GM12878 (cell line): ENCODE measurements around the gene CASR. TPM values are rescaled to one million over a fixed set of nuclear protein-coding genes. Genes with fewer than 3 reads are reported as not detected.

Source experiments
- CEBPB ChIP-seq, 2 experiments: fragments of 150-350 bp in 1 of 2; IDR thresholded peaks; 2 replicates each; pipeline ENCODE4 v1.6.1; 2012 to 2014; ENCODE audit warnings: low read depth in 2 of 2, low read length in 2 of 2, borderline replicate concordance in 1 of 2, inconsistent platforms in 1 of 2
- CHD2 ChIP-seq: IDR thresholded peaks from 2 replicates; pipeline ENCODE4 v1.6.1; 2011; ENCODE audit warnings: low read depth, low read length, improper control_type of control experiment, borderline replicate concordance
- CTCF ChIP-seq, 3 experiments: IDR thresholded peaks in 2 of 3; conservative IDR thresholded peaks in 1 of 3; 2 replicates each; pipeline ENCODE4 v1.5.1; 2011; ENCODE audit warnings: low read depth in 3 of 3, low read length in 3 of 3, mild to moderate bottlenecking in 3 of 3, control low read depth in 2 of 3, moderate library complexity in 2 of 3, inconsistent platforms in 1 of 3, mixed read lengths in 1 of 3; ENCODE audit not compliant: control insufficient read depth in 2 of 3, insufficient read depth in 1 of 3; ENCODE audit errors: extremely low read depth in 1 of 3
- E2F8 ChIP-seq: fragments of 450-650 bp; IDR thresholded peaks from 2 replicates; pipeline ENCODE4 v1.6.1; 2018; ENCODE audit warnings: mild to moderate bottlenecking, low read depth, moderate library complexity; ENCODE audit not compliant: partially characterized antibody
- EP300 ChIP-seq, 2 experiments: fragments of 150-350 bp in 1 of 2; IDR thresholded peaks; 2 replicates each; pipeline ENCODE4 v1.6.1; 2011 to 2012; ENCODE audit warnings: low read depth in 2 of 2, low read length in 2 of 2, borderline replicate concordance in 1 of 2, improper control_type of control experiment in 1 of 2, inconsistent platforms in 1 of 2; ENCODE audit not compliant: control insufficient read depth in 1 of 2
- FOS ChIP-seq: IDR thresholded peaks from 3 replicates; pipeline ENCODE4 v1.6.1; 2011; ENCODE audit warnings: borderline replicate concordance; ENCODE audit not compliant: insufficient read length; ENCODE audit errors: extremely low read depth
- HDGF ChIP-seq: fragments of 450-650 bp; IDR thresholded peaks from 2 replicates; pipeline ENCODE4 v1.6.1; 2016; ENCODE audit warnings: antibody characterized with exemption
- HSF1 ChIP-seq: fragments of 150-350 bp; IDR thresholded peaks from 2 replicates; pipeline ENCODE4 v1.6.1; 2014; ENCODE audit warnings: mild to moderate bottlenecking, low read depth, low read length
- IKZF1 ChIP-seq: fragments of 450-650 bp; conservative IDR thresholded peaks from 2 replicates; pipeline ENCODE4 v1.6.1; 2017; ENCODE audit warnings: antibody characterized with exemption, mild to moderate bottlenecking
- IRF5 ChIP-seq: fragments of 450-650 bp; IDR thresholded peaks from 2 replicates; pipeline ENCODE4 v1.6.1; 2017; ENCODE audit warnings: borderline replicate concordance
- KAT2A ChIP-seq: conservative IDR thresholded peaks from 2 replicates; pipeline ENCODE4 v1.6.1; 2011; ENCODE audit warnings: low read depth, low read length; ENCODE audit not compliant: control insufficient read depth
- MEF2A ChIP-seq: IDR thresholded peaks from 2 replicates; pipeline ENCODE4 v1.6.1; 2011; ENCODE audit warnings: low read depth, mild to moderate bottlenecking, low read length, moderate library complexity; ENCODE audit not compliant: insufficient read depth
- MEF2B ChIP-seq: fragments of 450-650 bp; IDR thresholded peaks from 2 replicates; pipeline ENCODE4 v1.6.1; 2018; ENCODE audit warnings: mild to moderate bottlenecking, moderate library complexity; ENCODE audit not compliant: partially characterized antibody, poor library complexity, severe bottlenecking
- NFYB ChIP-seq: IDR thresholded peaks from 2 replicates; pipeline ENCODE4 v1.6.1; 2011; ENCODE audit warnings: low read depth, mild to moderate bottlenecking, low read length, improper control_type of control experiment, moderate library complexity; ENCODE audit not compliant: insufficient read depth
- NKRF ChIP-seq: fragments of 450-650 bp; conservative IDR thresholded peaks from 2 replicates; pipeline ENCODE4 v1.6.1; 2017; ENCODE audit warnings: mild to moderate bottlenecking, moderate library complexity
- NR2C1 ChIP-seq: fragments of 450-650 bp; IDR thresholded peaks from 2 replicates; pipeline ENCODE4 v1.6.1; 2017; ENCODE audit warnings: antibody characterized with exemption, mild to moderate bottlenecking, moderate library complexity
- POLR2AphosphoS5 ChIP-seq: IDR thresholded peaks from 2 replicates; pipeline ENCODE4 v1.6.1; 2011; ENCODE audit warnings: mild to moderate bottlenecking, low read length, inconsistent platforms
- SPI1 ChIP-seq: IDR thresholded peaks from 2 replicates; pipeline ENCODE4 v1.6.1; 2011; ENCODE audit warnings: low read depth, mild to moderate bottlenecking, low read length, moderate library complexity, borderline replicate concordance; ENCODE audit not compliant: insufficient read depth
- YY1 ChIP-seq: IDR thresholded peaks from 2 replicates; pipeline ENCODE4 v1.6.1; 2011; ENCODE audit warnings: low read depth, mild to moderate bottlenecking, low read length
- ZBED1 ChIP-seq: IDR thresholded peaks from 2 replicates; pipeline ENCODE4 v1.6.1; 2016; ENCODE audit warnings: borderline replicate concordance
- polyA plus RNA-seq, 11 experiments: library from polyadenylated mRNA; depleted of rRNA in 4 of 11; unstranded in 6 of 11; stranded (reverse) in 5 of 11; fragments of >200 nt; fragmentation: Nextera tagmentation in 4 of 11; fragmentation: Illumina TruSeq in 1 of 11; extraction: Ambion mirVana in 4 of 11; extraction: Trizol in 1 of 11; gene quantifications; 1 replicate in 1 of 11; 2 replicates in 10 of 11; pipeline versions ENCODE4 v1.2.1 to v1.2.3, GENCODE V29; 2011 to 2016; ENCODE audit warnings: inconsistent platforms in 2 of 11, missing spikeins in 2 of 11, low read depth in 1 of 11
- total RNA-seq, 4 experiments: library from RNA; depleted of rRNA in 3 of 4; stranded (reverse); fragments of >200 nt in 3 of 4; fragmentation: Illumina TruSeq in 1 of 4; extraction: Trizol in 1 of 4; gene quantifications; 2 replicates each; pipeline versions ENCODE4 v1.2.1 to v1.2.3, GENCODE V29; 2013 to 2021

Gene CASR
- total and polyA plus RNA-seq, 10 of the 15 experiments (the other 5 are each of a cell fraction or from before 2014, with no cell fraction given), result 0.04 to 0.37 (median 0.11) TPM

GRCh38 chr3:122325769-122326168, 142.3 kb downstream of the CASR start (continued):
- TF ChIP-seq NR2C1 (no peak), ZBED1 (no peak), KAT2A (no peak), EP300 (IDR thresholded peaks at IDR 0.05; ENCODE audit: borderline replicate concordance in 1 of 2, control insufficient read depth in 1 of 2, low read depth in 2 of 2, low read length in 2 of 2) (0 out of 4 replicates have a peak, but pooled peaks of 1 of the 2 experiments have one; percentile 23), E2F8 (no peak), CEBPB (IDR thresholded peaks at IDR 0.05; ENCODE audit: borderline replicate concordance in 1 of 2, low read depth in 2 of 2, low read length in 2 of 2) (no peak), HSF1 (no peak), POLR2AphosphoS5 (no peak), IRF5 (no peak), CHD2 (no peak), FOS (no peak), CTCF (IDR thresholded peaks at IDR 0.05 in 2 of 3, conservative IDR thresholded peaks at IDR 0.05 in 1 of 3; ENCODE audit: control insufficient read depth in 2 of 3, extremely low read depth in 1 of 3, insufficient read depth in 1 of 3, low read depth in 3 of 3, low read length in 3 of 3) (no peak), SPI1 (peak; percentile 83), YY1 (no peak), MEF2A (no peak), IKZF1 (peak; percentile 28; the same call in 1 of the 2 replicates), NFYB (no peak), HDGF (0 out of 2 replicates have a peak, but pooled peaks have one; percentile 31), MEF2B (peak; percentile 8), NKRF (no peak)
